GM12878 (cell line): ENCODE data around the gene CSTB. TPM values are rescaled to one million over a fixed set of nuclear protein-coding genes. Genes with fewer than 3 reads are reported as not detected.

ENCODE experiments used
- ATAC-seq: fragments of 200-7000 bp; cut with Tn5 transposase; 3 replicates; pipeline ENCODE4 v1.9.1; 2020; ENCODE audit warnings: mild to moderate bottlenecking, moderate library complexity
- BruUV-seq: library from RNA; stranded (reverse); fragments of 400-500 nt; replicated peaks from 2 replicates; lab custom pipeline; 2021; lab: Mats Ljungman, UMichigan
- CTCF ChIA-PET: fragments of 300-600 bp; sonication (Branson Sonifier 250); formaldehyde crosslinking; extraction: SDS; loops from one replicate; lab custom pipeline; 2021; ENCODE audit warnings: inconsistent platforms; lab: Yijun Ruan, JAX
- POLR2A ChIA-PET: fragments of 350-600 bp; formaldehyde crosslinking; extraction: SDS; loops from one replicate; lab custom pipeline; 2021; ENCODE audit warnings: inconsistent platforms; lab: Charles Lee
- RAD21 ChIA-PET: fragments of 300-600 bp; sonication (Branson Sonifier 250); formaldehyde crosslinking; loops from one replicate; lab custom pipeline; 2023; ENCODE audit warnings: antibody characterized with exemption; ENCODE audit not compliant: unreplicated experiment; lab: Charles Lee
- SMC1A ChIA-PET: fragments of 300-600 bp; sonication (Branson Sonifier 250); formaldehyde crosslinking; loops from one replicate; lab custom pipeline; 2023; ENCODE audit not compliant: unreplicated experiment, uncharacterized antibody; lab: Charles Lee
- DNase-seq: peaks from one replicate; pipeline ENCODE4 v3.0.0-alpha.2; 2011; ENCODE audit warnings: low read depth, low spot score
- FAIRE-seq: peaks from 3 replicates; lab custom pipeline; 2011; peaks lifted over from hg19 to GRCh38; lab: Jason Lieb, UNC
- H2AFZ ChIP-seq: 2 replicates; pipeline ENCODE4 v1.6.0; 2011; ENCODE audit warnings: low read depth, low read length, control low read depth; ENCODE audit not compliant: control insufficient read depth
- H3K27ac ChIP-seq: 2 replicates; pipeline ENCODE4 v1.5.1; 2011; ENCODE audit warnings: control low read depth; ENCODE audit not compliant: control insufficient read depth, insufficient read depth
- H3K27me3 ChIP-seq, 2 experiments: replicated peaks in 1 of 2; 2 replicates each; pipeline versions ENCODE4 v1.6.0 to v1.6.1; 2011; ENCODE audit warnings: low read length in 1 of 2; ENCODE audit not compliant: control insufficient read depth in 2 of 2, insufficient read depth in 2 of 2
- H3K36me3 ChIP-seq, 2 experiments: 2 replicates each; pipeline ENCODE4 v1.5.1; 2011; ENCODE audit warnings: low read length in 1 of 2; ENCODE audit not compliant: control insufficient read depth in 2 of 2, insufficient read depth in 2 of 2
- H3K4me1 ChIP-seq: 2 replicates; pipeline ENCODE4 v1.6.1; 2011; ENCODE audit warnings: mild to moderate bottlenecking, low read length, moderate library complexity, mixed read lengths; ENCODE audit not compliant: control insufficient read depth, insufficient read depth
- H3K4me2 ChIP-seq: 2 replicates; pipeline ENCODE4 v1.6.0; 2011; ENCODE audit warnings: control low read depth; ENCODE audit not compliant: control insufficient read depth, insufficient read depth
- H3K4me3 ChIP-seq: fragments of 200-600 bp; sonication (generic); 2 replicates; pipeline ENCODE4 v1.5.1; 2016
- H3K79me2 ChIP-seq: 2 replicates; pipeline ENCODE4 v1.6.0; 2011; ENCODE audit warnings: low read length; ENCODE audit not compliant: control insufficient read depth, insufficient read depth
- H3K9ac ChIP-seq: 2 replicates; pipeline ENCODE4 v1.8.0; 2011; ENCODE audit warnings: low read length, control low read depth, mixed read lengths; ENCODE audit not compliant: control insufficient read depth, insufficient read depth
- H3K9me3 ChIP-seq: replicated peaks from 3 replicates; pipeline ENCODE4 v1.5.1; 2011; ENCODE audit warnings: mild to moderate bottlenecking, low read length; ENCODE audit not compliant: control insufficient read depth, insufficient read depth
- H4K20me1 ChIP-seq: 2 replicates; pipeline ENCODE4 v1.6.0; 2011; ENCODE audit not compliant: control insufficient read depth, insufficient read depth
- NRF1 ChIP-seq: conservative IDR thresholded peaks from 2 replicates; pipeline ENCODE4 v1.6.1; 2011; ENCODE audit warnings: mild to moderate bottlenecking, low read depth, low read length, improper control_type of control experiment
- SIX5 ChIP-seq: IDR thresholded peaks from 2 replicates; pipeline ENCODE4 v1.6.1; 2011; ENCODE audit warnings: mild to moderate bottlenecking, low read depth, low read length, moderate library complexity; ENCODE audit not compliant: severe bottlenecking
- ZBTB40 ChIP-seq: fragments of 450-650 bp; IDR thresholded peaks from 2 replicates; pipeline ENCODE4 v1.6.1; 2016; ENCODE audit warnings: mild to moderate bottlenecking, moderate library complexity, borderline replicate concordance
- WGBS: methylation state at CpG from one replicate; pipeline ENCODE4 v1.1.6; 2016; ENCODE audit warnings: low lambda C conversion rate; ENCODE audit not compliant: insufficient replicate concordance, insufficient coverage; ENCODE audit errors: missing lambda C conversion rate; 5-methylcytosine and 5-hydroxymethylcytosine counted together
- in situ Hi-C: fragments of 300-500 bp; cut with MboI; formaldehyde crosslinking; loops from 9 replicates; pipeline ENCODE4 v1.14.3; 2018; ENCODE audit warnings: mixed read lengths
- intact Hi-C: fragments of 100-400 bp; cut with micrococcal nuclease; formaldehyde crosslinking; loops from one replicate; pipeline ENCODE4 v1.14.2; 2022; ENCODE audit not compliant: unreplicated experiment
- polyA plus RNA-seq, 11 experiments: library from polyadenylated mRNA; depleted of rRNA in 4 of 11; unstranded in 6 of 11; stranded (reverse) in 5 of 11; fragments of >200 nt; fragmentation: Nextera tagmentation in 4 of 11; fragmentation: Illumina TruSeq in 1 of 11; extraction: Ambion mirVana in 4 of 11; extraction: Trizol in 1 of 11; gene quantifications; 1 replicate in 1 of 11; 2 replicates in 10 of 11; pipeline versions ENCODE4 v1.2.1 to v1.2.3, GENCODE V29; 2011 to 2016; ENCODE audit warnings: inconsistent platforms in 2 of 11, missing spikeins in 2 of 11, low read depth in 1 of 11
- total RNA-seq, 4 experiments: library from RNA; depleted of rRNA in 3 of 4; stranded (reverse); fragments of >200 nt in 3 of 4; fragmentation: Illumina TruSeq in 1 of 4; extraction: Trizol in 1 of 4; gene quantifications; 2 replicates each; pipeline versions ENCODE4 v1.2.1 to v1.2.3, GENCODE V29; 2013 to 2021

The CSTB gene
- total and polyA plus RNA-seq, 10 of the 15 experiments (the other 5 are each of a cell fraction or from before 2014, with no cell fraction given) = 12.5 to 82.7 (median 41.9) TPM

DNA sequence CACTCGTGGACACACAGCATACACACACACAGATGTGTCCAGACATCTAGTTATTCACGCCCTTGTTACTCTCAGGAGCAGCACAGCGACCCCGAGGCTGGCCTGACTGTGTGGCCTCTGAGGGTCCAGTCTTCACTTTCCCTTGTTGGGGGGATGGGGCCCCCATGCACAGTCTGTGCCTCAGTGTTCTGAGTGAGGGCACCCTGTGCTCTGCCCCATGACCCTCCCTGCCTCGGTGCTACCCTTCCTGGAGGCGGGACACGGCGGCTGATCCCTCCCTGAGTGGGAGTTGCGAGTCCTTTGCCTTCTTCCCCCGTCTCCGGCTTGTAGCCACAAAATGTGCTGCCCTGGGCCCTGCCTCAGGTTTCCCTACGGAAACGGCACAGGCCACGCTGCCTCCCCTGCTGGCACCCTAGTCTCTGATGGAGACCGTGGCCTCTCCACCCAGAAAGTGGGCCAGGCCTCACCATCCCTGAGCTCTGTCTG lies 8.6 kb downstream of the CSTB start:
- H3K27me3 ChIP-seq = no peaks in the 10 kb centered on the region
- 85% methylated on average over 15 of the region's 15 CpGs for WGBS
- no peak for TF ChIP-seq NRF1
- TF ChIP-seq ZBTB40 = no peak
- TF ChIP-seq SIX5 = no peak
- no peak overlapping the region for H2AFZ ChIP-seq
- FAIRE-seq (no peak), DNase-seq (no peak), ATAC-seq (no peak)
- no peaks in the 10 kb centered on the region; the same call in 1 of the 2 replicates for H3K4me1 ChIP-seq
- no peak overlapping the region for H3K4me3 ChIP-seq
- ChIA-PET CTCF (no interaction called here), SMC1A (no interaction called here), RAD21 (no interaction called here), POLR2A (no interaction called here)
- intact Hi-C loops (no loop called here), in situ Hi-C loops (no loop called here)
- no peak overlapping the region for H3K27ac ChIP-seq
- H4K20me1 ChIP-seq = no peaks in the 10 kb centered on the region
- H3K9me3 ChIP-seq = peaks cover 2% of the 10 kb centered on the region; the same call in 1 of the 3 replicates
- no peak overlapping the region for H3K9ac ChIP-seq
- BruUV-seq = no TSS peak
- H3K79me2 ChIP-seq = no peaks in the 10 kb centered on the region
- H3K4me2 ChIP-seq = no peak overlapping the region
- no peaks in the 10 kb centered on the region for H3K36me3 ChIP-seq
